22Rv1 (cell line): Measurements from ENCODE around the gene AMN.

Experiments used
- H3K27ac ChIP-seq: fragments of 450-650 bp; 2 replicates; pipeline ENCODE4 v1.5.1; 2017
- CTCF ChIP-seq: fragments of 450-650 bp; IDR thresholded peaks from 2 replicates; pipeline ENCODE4 v1.5.1; 2017; ENCODE audit warnings: mild to moderate bottlenecking
- ZFX ChIP-seq: fragments of 450-650 bp; IDR thresholded peaks from 2 replicates; pipeline ENCODE4 v1.6.1; 2017; ENCODE audit warnings: antibody characterized with exemption, borderline replicate concordance

AMN gene

DNA sequence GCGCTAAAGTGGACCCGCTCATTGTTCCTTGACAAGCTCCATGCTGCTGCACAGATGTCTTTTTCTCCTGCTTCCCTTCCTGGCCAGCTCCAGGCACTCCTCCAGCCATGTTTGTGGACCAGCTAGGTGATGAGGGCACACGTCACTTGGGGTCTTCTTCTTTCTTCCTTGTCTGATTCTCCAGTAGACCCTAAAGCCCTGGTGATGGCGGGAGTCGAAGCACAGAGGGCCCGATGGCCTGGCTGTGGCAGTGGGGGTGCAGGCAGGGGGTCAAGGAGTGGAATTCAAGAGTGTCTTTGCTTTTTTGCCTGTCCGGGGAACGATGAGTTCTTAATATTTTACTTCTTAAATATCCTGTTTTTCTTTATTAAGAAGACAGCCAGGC, 23.0 kb upstream of the AMN start:
- no peak overlapping the region for H3K27ac ChIP-seq
- TF ChIP-seq CTCF (no peak), ZFX (no peak)

DNA sequence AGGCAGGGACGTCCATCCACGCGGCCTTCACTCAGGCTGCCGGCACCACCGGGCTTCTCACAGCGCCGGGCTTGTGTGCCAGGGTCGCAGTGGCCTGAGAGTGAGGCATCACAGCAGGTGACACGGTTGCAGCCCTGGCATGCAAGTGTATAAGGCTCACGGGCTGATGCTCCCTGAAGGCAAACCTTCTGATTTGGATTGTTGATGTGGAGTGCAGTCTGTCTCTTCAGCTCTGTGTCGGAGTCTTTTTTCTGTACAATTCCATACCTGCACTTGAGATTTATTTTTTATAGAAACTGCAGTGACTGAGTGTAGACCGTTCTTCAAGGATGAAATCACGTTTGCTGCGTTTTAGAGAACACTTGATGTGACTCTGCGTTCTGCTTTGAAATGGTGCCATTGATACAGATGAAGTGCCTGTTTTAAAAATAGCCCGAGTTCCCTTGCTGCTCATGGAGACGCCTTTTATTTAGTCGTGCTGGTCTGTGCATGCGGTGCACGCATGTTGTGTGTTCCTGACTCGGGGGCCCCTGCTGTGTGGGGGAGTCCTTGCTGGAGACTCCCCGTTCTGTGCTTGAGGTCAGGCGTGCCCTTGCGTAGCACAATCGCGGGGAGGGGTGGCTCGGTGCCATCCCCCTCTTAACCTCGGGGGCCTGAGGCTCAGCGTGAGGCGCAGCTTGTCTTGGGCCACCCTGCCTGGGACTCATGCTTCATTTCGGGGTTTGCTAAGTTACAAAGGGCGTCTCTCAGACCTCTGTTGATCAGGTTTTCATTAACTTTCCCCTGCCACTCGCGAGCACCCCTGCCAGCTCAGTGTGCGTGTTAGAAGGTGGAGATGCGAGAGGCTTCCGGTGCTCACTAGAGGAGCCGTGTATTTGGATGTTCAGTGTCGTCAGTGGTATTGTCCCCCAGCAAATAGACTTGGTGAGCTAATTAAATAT, 21.6 kb upstream of the AMN start:
- H3K27ac ChIP-seq: no peak overlapping the region

DNA sequence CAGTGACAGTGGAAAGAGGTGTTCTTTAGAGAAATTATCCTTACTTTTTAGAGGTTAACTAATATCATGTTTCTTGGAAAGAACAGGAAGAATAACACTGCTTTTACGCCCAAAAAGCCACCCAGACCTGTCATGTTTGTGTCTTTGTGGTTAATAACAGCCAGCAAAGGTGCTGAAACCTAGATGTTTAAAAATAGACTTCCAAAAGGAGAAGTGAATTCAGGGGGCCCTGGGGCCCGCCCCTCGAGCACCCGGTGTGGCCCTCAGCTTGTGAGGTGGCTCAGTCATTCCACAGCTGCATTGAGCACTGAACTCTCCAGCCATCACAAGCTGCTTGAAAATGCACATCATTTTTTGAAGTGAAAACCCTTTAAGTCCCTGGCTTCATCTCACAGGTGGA, 20.8 kb upstream of the AMN start:
- H3K27ac ChIP-seq: no peak overlapping the region
- TF ChIP-seq ZFX (no peak), CTCF (no peak)

More for the DNA sequence above, 21.6 kb upstream of the AMN start:
- TF ChIP-seq CTCF (no peak), ZFX (no peak)

DNA sequence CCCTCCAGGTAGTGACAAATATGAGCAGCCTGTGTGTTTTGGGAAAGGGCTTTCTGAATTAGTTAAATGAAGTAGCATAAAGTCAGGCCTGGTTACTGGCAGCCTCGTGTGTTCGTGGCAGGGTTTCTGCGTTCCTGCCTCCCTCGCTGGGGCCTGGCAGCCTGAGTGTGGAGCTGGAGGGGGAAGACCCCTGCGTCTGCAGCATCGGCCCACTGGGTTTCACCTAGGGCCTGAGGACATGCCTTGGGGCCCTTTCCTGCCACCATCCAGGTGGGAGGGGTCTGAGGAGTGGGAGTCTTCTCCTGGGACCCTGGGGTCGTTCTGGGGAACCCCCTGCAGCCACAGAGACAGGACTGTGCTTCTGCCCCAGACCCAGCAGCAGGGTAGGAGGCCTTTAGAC, 20.4 kb upstream of the AMN start:
- H3K27ac ChIP-seq: no peak overlapping the region

DNA sequence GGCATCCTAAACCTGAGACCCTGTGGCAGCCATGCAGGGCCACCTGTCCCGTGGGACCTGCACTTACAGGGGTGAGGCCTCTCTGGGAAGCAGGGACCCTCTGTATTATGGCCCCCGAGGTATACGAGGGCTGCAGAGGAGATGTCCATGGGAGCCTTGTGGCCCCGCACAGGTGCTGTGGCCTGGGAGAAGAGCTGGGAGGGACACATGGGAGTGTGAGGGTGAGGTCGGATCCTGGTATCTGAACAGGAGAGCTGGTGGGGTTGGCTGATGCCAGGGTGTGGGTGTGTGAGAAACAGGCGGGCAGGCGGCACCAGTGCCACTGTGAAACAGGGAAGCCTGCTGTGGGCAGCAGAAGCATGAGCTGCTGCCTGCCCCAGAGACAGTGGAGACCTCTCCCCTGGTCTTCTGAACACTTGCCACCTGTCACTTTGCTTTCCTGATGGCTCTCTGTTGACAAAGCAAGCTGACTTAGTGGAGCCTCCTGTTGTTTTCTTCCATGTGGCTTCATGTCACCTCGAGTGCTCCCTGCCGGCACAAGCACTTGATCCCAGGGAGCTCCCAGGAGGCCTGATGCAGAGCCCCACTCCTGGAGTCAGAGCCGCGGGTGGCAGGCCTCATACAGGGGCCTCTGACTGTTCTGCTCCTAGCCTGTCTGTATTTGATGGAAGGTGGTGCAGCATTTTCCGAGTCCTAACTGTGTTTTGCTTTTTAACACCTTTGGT, 19.8 kb upstream of the AMN start:
- no peak for TF ChIP-seq CTCF
- TF ChIP-seq ZFX: no peak
- no peak overlapping the region for H3K27ac ChIP-seq

More for the DNA sequence above, 20.4 kb upstream of the AMN start:
- TF ChIP-seq ZFX (no peak), CTCF (no peak)

- H3K27ac ChIP-seq: no peak overlapping the region
- TF ChIP-seq ZFX (no peak), CTCF (no peak)
Measured at GRCh38 chr14:102903248-102903888, 19.1 kb upstream of the AMN start.
